Stimulated activated naive CD8-positive, alpha-beta T cell treated with anti-CD3 and anti-CD28 coated beads, Interleukin-15, Interleukin-2, amounts not matched to agents 100 U/mL and 50 U/mL, for 24 hours (primary cell): ENCODE measurements around the gene BARHL1.

Experiments
- ATAC-seq: fragments of 150-1000 bp; cut with Tn5 transposase; one replicate; pipeline ENCODE4 v1.10.0; 2021
- DNase-seq: peaks from one replicate; pipeline ENCODE4 v3.0.0; 2021

The BARHL1 gene

GRCh38 chr9:132616725-132617124 is 34.3 kb downstream of the BARHL1 start:
- no peak for ATAC-seq
- no peak for DNase-seq

- ATAC-seq = no peak
- DNase-seq = no peak
Observed at GRCh38 chr9:132622159-132622558, 39.8 kb downstream of the BARHL1 start.

GRCh38 chr9:132626285-132626684 is 43.9 kb downstream of the BARHL1 start:
- ATAC-seq (no peak), DNase-seq (no peak)

GRCh38 chr9:132627106-132627505 is 44.7 kb downstream of the BARHL1 start:
- no peak for ATAC-seq

GRCh38 chr9:132627594-132627993 is 45.2 kb downstream of the BARHL1 start:
- ATAC-seq (no peak), DNase-seq (no peak)

More at GRCh38 chr9:132627106-132627505, 44.7 kb downstream of the BARHL1 start:
- no peak for DNase-seq

- ATAC-seq = no peak
- DNase-seq = no peak
Observed at GRCh38 chr9:132628746-132629145, 46.3 kb downstream of the BARHL1 start.

- DNase-seq = no peak
- no peak for ATAC-seq
Observed at GRCh38 chr9:132630116-132630515, 47.7 kb downstream of the BARHL1 start.

GRCh38 chr9:132630811-132631210 is 48.4 kb downstream of the BARHL1 start:
- no peak for DNase-seq
- no peak for ATAC-seq

- DNase-seq (no peak), ATAC-seq (no peak)
Observed at GRCh38 chr9:132631280-132631679, 48.9 kb downstream of the BARHL1 start.

- DNase-seq = no peak
- ATAC-seq = no peak
Observed at GRCh38 chr9:132631685-132632084, 49.3 kb downstream of the BARHL1 start.

GRCh38 chr9:132632413-132633129 is 50.2 kb downstream of the BARHL1 start:
- ATAC-seq (no peak), DNase-seq (no peak)

GRCh38 chr9:132634327-132634726 is 51.9 kb downstream of the BARHL1 start:
- no peak for ATAC-seq
- DNase-seq = no peak

GRCh38 chr9:132637351-132637750 is 54.9 kb downstream of the BARHL1 start:
- DNase-seq (no peak), ATAC-seq (no peak)

GRCh38 chr9:132637801-132638200 is 55.4 kb downstream of the BARHL1 start:
- DNase-seq (no peak), ATAC-seq (no peak)

- no peak for ATAC-seq
Observed at GRCh38 chr9:132638240-132638639, 55.8 kb downstream of the BARHL1 start.

GRCh38 chr9:132639322-132639721 is 56.9 kb downstream of the BARHL1 start:
- ATAC-seq (no peak), DNase-seq (no peak)

More at GRCh38 chr9:132638240-132638639, 55.8 kb downstream of the BARHL1 start:
- DNase-seq = no peak
